WERI-Rb-1 (cell line): Measurements from ENCODE around the gene SLC16A6.
"Not testable (repeated sequence)": the region's sequence is repeated elsewhere in the genome, so short reads cannot be mapped to it uniquely, and the experiment has no call there.

Experiments
- DNase-seq: peaks from one replicate; pipeline ENCODE4 v3.0.0-alpha.2; 2020
- H3K27ac ChIP-seq: fragments of 250-450 bp; sonication (Bioruptor Pico); 2 replicates; pipeline ENCODE4 v1.5.1; 2020; ENCODE audit warnings: mild to moderate bottlenecking, moderate library complexity
- H3K27me3 ChIP-seq: fragments of 250-450 bp; sonication (Bioruptor Pico); 2 replicates; pipeline ENCODE4 v1.5.1; 2021; ENCODE audit warnings: mild to moderate bottlenecking, low read depth, moderate library complexity; ENCODE audit not compliant: insufficient read depth, severe bottlenecking
- H3K36me3 ChIP-seq: fragments of 250-450 bp; sonication (Bioruptor Pico); 2 replicates; pipeline ENCODE4 v1.5.1; 2020; ENCODE audit warnings: mild to moderate bottlenecking, moderate library complexity
- H3K4me3 ChIP-seq: 2 replicates; pipeline ENCODE4 v1.5.1; 2011; ENCODE audit warnings: low read depth, mild to moderate bottlenecking, control low read depth, low read length
- H3K9me3 ChIP-seq: fragments of 250-450 bp; sonication (Bioruptor Pico); 2 replicates; pipeline ENCODE4 v1.5.1; 2021; ENCODE audit warnings: mild to moderate bottlenecking, moderate library complexity; ENCODE audit not compliant: severe bottlenecking
- TF ChIP-seq, protein P1 (sequence below): IDR thresholded peaks from 2 replicates; pipeline ENCODE4 v1.5.1; 2011; ENCODE audit warnings: low read depth, mild to moderate bottlenecking, control low read depth, inconsistent platforms, low read length

SLC16A6 gene

GRCh38 chr17:68228817-68229570 is 61.9 kb downstream of the SLC16A6 start:
- Histone ChIP-seq H3K4me3 (no peak overlapping the region), H3K9me3 (no peaks in the 10 kb centered on the region), H3K36me3 (no peaks in the 10 kb centered on the region), H3K27me3 (no peaks in the 10 kb centered on the region), H3K27ac (no peak overlapping the region)
- no peak for DNase-seq
- TF ChIP-seq, protein P1, sequence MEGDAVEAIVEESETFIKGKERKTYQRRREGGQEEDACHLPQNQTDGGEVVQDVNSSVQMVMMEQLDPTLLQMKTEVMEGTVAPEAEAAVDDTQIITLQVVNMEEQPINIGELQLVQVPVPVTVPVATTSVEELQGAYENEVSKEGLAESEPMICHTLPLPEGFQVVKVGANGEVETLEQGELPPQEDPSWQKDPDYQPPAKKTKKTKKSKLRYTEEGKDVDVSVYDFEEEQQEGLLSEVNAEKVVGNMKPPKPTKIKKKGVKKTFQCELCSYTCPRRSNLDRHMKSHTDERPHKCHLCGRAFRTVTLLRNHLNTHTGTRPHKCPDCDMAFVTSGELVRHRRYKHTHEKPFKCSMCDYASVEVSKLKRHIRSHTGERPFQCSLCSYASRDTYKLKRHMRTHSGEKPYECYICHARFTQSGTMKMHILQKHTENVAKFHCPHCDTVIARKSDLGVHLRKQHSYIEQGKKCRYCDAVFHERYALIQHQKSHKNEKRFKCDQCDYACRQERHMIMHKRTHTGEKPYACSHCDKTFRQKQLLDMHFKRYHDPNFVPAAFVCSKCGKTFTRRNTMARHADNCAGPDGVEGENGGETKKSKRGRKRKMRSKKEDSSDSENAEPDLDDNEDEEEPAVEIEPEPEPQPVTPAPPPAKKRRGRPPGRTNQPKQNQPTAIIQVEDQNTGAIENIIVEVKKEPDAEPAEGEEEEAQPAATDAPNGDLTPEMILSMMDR, result no peak

GRCh38 chr17:68228039-68228680 is 62.8 kb downstream of the SLC16A6 start:
- H3K4me3 ChIP-seq, DNase-seq, H3K27me3 ChIP-seq, H3K9me3 ChIP-seq, H3K36me3 ChIP-seq, H3K27ac ChIP-seq: not testable (repeated sequence)

DNA sequence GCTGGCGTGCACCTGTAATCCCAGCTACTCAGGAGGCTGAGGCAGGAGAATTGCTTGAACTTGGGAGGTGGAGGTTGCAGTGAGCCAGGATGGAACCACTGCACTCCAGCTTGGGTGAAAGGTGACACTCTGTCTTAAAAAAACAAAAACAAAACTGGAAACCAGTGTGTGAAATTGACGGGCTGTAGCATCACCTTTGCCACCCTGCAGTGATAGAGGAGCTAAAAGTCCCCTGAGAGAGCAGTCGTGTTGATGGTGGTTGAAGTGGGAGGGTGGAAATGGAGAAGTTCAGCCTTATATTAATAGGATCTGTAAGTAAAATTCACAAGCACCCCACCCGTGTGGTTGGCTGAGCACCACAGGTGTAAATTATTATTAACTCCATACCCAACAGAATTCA is 65.9 kb downstream of the SLC16A6 start:
- H3K9me3 ChIP-seq, DNase-seq, H3K27ac ChIP-seq, H3K36me3 ChIP-seq, H3K27me3 ChIP-seq, H3K4me3 ChIP-seq: not testable (repeated sequence)

GRCh38 chr17:68222606-68223005 is 68.3 kb downstream of the SLC16A6 start:
- Histone ChIP-seq H3K36me3 (peaks cover 3% of the 10 kb centered on the region; the same call in 1 of the 2 replicates), H3K27ac (no peak overlapping the region), H3K4me3 (no peak overlapping the region), H3K27me3 (no peaks in the 10 kb centered on the region), H3K9me3 (no peaks in the 10 kb centered on the region)
- DNase-seq, result no peak
- TF ChIP-seq, protein P1, result no peak

GRCh38 chr17:68221786-68222185 is 69.1 kb downstream of the SLC16A6 start:
- Histone ChIP-seq H3K27me3 (no peaks in the 10 kb centered on the region), H3K27ac (no peak overlapping the region), H3K9me3 (no peaks in the 10 kb centered on the region), H3K4me3 (no peak overlapping the region), H3K36me3 (peaks cover 3% of the 10 kb centered on the region; the same call in 1 of the 2 replicates)
- TF ChIP-seq, protein P1, result no peak
- DNase-seq, result no peak

DNA sequence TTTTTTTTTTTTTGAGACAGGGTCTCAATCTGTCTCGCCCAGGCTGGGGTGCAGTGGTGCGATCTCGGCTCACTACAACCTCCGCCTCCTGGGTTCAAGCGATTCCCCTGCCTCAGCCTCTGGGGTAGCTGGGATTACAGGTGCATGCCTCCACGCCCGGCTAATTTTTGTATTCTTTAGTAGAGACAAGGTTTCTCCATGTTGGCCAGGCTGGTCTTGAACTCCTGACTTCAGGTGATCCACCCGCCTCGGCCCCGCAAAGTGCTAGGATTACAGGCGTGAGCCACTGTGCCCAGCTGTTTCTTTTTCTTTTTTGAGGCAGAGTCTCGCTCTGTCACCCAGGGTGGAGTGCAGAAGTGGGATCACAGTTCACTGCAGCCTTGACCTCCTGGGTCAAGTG is 70.1 kb downstream of the SLC16A6 start:
- H3K4me3 ChIP-seq, H3K9me3 ChIP-seq, H3K27me3 ChIP-seq, H3K27ac ChIP-seq, DNase-seq, H3K36me3 ChIP-seq: not testable (repeated sequence)

DNA sequence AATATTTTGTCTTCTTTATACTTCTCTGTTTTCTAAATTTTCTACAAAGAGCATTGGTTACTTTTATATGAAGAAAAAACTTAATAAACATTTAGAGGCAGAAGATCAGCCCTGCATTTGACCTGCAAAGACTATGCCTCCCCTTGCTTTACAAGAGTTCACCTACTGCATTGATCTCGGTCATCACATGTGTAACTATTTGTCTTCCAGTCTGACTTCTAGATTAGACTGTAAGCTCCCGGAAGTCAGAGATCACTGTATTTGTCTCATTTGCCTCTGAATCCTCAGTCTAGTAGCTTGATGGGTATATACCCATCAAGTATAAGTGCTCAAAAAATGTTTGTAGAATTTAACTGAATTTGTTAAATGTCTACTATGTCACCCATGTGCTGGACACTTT is 70.7 kb downstream of the SLC16A6 start:
- H3K27ac ChIP-seq, H3K9me3 ChIP-seq, H3K36me3 ChIP-seq, H3K4me3 ChIP-seq, DNase-seq, H3K27me3 ChIP-seq: not testable (repeated sequence)

GRCh38 chr17:68219429-68219828 is 71.5 kb downstream of the SLC16A6 start:
- H3K27ac ChIP-seq, H3K27me3 ChIP-seq, H3K9me3 ChIP-seq, H3K4me3 ChIP-seq, H3K36me3 ChIP-seq, DNase-seq: not testable (repeated sequence)
